A673 (cell line): ENCODE results near the gene NT5C2. TPM values are rescaled to one million over a fixed set of nuclear protein-coding genes. Genes with fewer than 3 reads are reported as not detected.
"Not testable (repeated sequence)": the region's sequence is repeated elsewhere in the genome, so short reads cannot be mapped to it uniquely, and the experiment has no call there.

Source experiments
- BruUV-seq: library from RNA; stranded (reverse); fragments of 400-500 nt; replicated peaks from 2 replicates; lab custom pipeline; 2021; lab: Mats Ljungman, UMichigan
- CTCF ChIA-PET: fragments of 300-600 bp; sonication (Branson Sonifier 250); formaldehyde crosslinking; loops from one replicate; lab custom pipeline; 2022; ENCODE audit warnings: antibody characterized with exemption; lab: Charles Lee
- POLR2A ChIA-PET: fragments of 300-600 bp; sonication (Branson Sonifier 250); formaldehyde crosslinking; loops from one replicate; lab custom pipeline; 2022; ENCODE audit warnings: antibody characterized with exemption; ENCODE audit not compliant: low non-redundant PET; lab: Charles Lee
- DNase-seq: peaks from one replicate; pipeline ENCODE4 v3.0.0-alpha.2; 2015; ENCODE audit warnings: low spot score
- H3K27ac ChIP-seq: fragments of 200-600 bp; sonication (generic); 2 replicates; pipeline ENCODE4 v1.5.1; 2016; ENCODE audit warnings: mixed run types, low read depth, mild to moderate bottlenecking, mixed read lengths, antibody characterized with exemption, low read length; ENCODE audit not compliant: poor library complexity, severe bottlenecking
- H3K27me3 ChIP-seq: fragments of 200-600 bp; sonication (generic); replicated peaks from 2 replicates; pipeline ENCODE4 v1.6.1; 2017; ENCODE audit warnings: mixed run types, low read depth, mild to moderate bottlenecking, mixed read lengths, antibody characterized with exemption, low read length; ENCODE audit not compliant: insufficient read depth, poor library complexity
- H3K36me3 ChIP-seq: fragments of 200-600 bp; sonication (generic); 2 replicates; pipeline ENCODE4 v1.6.1; 2016; ENCODE audit warnings: mixed run types, mild to moderate bottlenecking, mixed read lengths, antibody characterized with exemption, low read length; ENCODE audit not compliant: insufficient read depth, poor library complexity, severe bottlenecking
- H3K4me1 ChIP-seq: fragments of 200-600 bp; sonication (generic); 2 replicates; pipeline ENCODE4 v1.6.1; 2017; ENCODE audit warnings: mixed run types, mild to moderate bottlenecking, mixed read lengths, antibody characterized with exemption, low read length; ENCODE audit not compliant: insufficient read depth, poor library complexity, severe bottlenecking
- H3K4me3 ChIP-seq: fragments of 200-600 bp; sonication (generic); 2 replicates; pipeline ENCODE4 v1.5.1; 2016; ENCODE audit warnings: low read depth, mixed run types, mild to moderate bottlenecking, mixed read lengths, low read length; ENCODE audit not compliant: poor library complexity, severe bottlenecking
- H3K9me3 ChIP-seq: fragments of 200-600 bp; sonication (generic); 2 replicates; pipeline ENCODE4 v1.6.1; 2016; ENCODE audit warnings: mixed run types, low read depth, mild to moderate bottlenecking, mixed read lengths, antibody characterized with exemption, low read length; ENCODE audit not compliant: poor library complexity, severe bottlenecking
- EZH2 ChIP-seq: fragments of 200-600 bp; sonication (generic); IDR thresholded peaks from 2 replicates; pipeline ENCODE4 v1.6.1; 2017; ENCODE audit warnings: borderline replicate concordance, low read depth, mild to moderate bottlenecking, mixed read lengths, antibody characterized with exemption, low read length; ENCODE audit not compliant: poor library complexity, severe bottlenecking
- intact Hi-C: fragments of 100-400 bp; cut with micrococcal nuclease; formaldehyde crosslinking; loops from one replicate; pipeline ENCODE4 v1.10.0; 2022; ENCODE audit not compliant: unreplicated experiment
- total RNA-seq: library from RNA; stranded (reverse); gene quantifications from 2 replicates; pipeline ENCODE4 v1.2.3, GENCODE V29; 2021
- TF ChIP-seq, protein P1 (sequence below): fragments of 300-800, 200-600 bp; sonication (generic); conservative IDR thresholded peaks from 2 replicates; pipeline ENCODE4 v1.5.1; 2017; ENCODE audit warnings: low read depth, mild to moderate bottlenecking, antibody characterized with exemption, low read length, moderate library complexity, mixed read lengths

NT5C2 gene
- total RNA-seq, 1 experiment from 2014 or later, result 61.8 TPM

- BruUV-seq, result no TSS peak
- H3K4me3 ChIP-seq, result no peak overlapping the region
- H3K27me3 ChIP-seq, result no peaks in the 10 kb centered on the region
- H3K9me3 ChIP-seq, result peaks cover 5% of the 10 kb centered on the region
- TF ChIP-seq EZH2, result no peak
- TF ChIP-seq, protein P1, sequence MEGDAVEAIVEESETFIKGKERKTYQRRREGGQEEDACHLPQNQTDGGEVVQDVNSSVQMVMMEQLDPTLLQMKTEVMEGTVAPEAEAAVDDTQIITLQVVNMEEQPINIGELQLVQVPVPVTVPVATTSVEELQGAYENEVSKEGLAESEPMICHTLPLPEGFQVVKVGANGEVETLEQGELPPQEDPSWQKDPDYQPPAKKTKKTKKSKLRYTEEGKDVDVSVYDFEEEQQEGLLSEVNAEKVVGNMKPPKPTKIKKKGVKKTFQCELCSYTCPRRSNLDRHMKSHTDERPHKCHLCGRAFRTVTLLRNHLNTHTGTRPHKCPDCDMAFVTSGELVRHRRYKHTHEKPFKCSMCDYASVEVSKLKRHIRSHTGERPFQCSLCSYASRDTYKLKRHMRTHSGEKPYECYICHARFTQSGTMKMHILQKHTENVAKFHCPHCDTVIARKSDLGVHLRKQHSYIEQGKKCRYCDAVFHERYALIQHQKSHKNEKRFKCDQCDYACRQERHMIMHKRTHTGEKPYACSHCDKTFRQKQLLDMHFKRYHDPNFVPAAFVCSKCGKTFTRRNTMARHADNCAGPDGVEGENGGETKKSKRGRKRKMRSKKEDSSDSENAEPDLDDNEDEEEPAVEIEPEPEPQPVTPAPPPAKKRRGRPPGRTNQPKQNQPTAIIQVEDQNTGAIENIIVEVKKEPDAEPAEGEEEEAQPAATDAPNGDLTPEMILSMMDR, result no peak
- H3K36me3 ChIP-seq, result peaks cover 12% of the 10 kb centered on the region
- H3K4me1 ChIP-seq, result no peaks in the 10 kb centered on the region
- no peak overlapping the region for H3K27ac ChIP-seq
- no peak for DNase-seq
- CTCF ChIA-PET, result no interaction called here
- intact Hi-C loops, result no loop called here
- POLR2A ChIA-PET, result no interaction called here
Measured at GRCh38 chr10:103166523-103166922, 26.5 kb downstream of the NT5C2 start.

DNA sequence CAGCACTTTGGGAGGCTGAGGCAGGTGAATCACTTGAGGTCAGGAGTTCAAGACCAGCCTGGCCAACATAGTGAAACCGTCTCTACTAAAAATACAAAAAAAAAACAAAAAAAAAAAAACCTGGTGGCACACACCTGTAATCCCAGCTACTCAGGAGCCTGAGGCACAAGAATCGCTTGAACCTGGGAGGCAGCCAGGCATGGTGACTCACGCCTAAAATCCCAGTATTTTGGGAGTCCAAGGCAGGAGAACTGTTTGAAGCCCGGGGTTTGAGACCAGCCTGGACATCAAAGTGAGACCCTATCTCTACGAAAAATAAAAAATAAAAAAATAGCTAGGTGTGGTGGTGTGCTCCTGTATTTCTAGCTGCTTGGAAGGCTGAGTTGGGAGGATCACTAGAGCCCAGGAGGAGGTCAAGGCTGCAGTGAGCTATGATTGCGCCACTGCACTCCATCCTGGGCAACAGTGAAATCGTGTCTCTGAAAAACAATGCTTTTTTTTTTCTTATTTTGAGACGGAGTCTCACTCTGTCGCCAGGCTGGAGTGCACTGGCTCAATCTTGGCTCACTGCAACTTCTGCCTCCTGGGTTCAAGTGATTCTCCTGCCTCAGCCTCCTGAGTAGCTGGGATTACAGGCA is 29.2 kb downstream of the NT5C2 start:
- CTCF ChIA-PET, H3K27ac ChIP-seq, DNase-seq, POLR2A ChIA-PET, H3K36me3 ChIP-seq, H3K27me3 ChIP-seq, H3K4me3 ChIP-seq, BruUV-seq, intact Hi-C loops, H3K4me1 ChIP-seq, H3K9me3 ChIP-seq: not testable (repeated sequence)

- TF ChIP-seq, protein P1, result no peak
- TF ChIP-seq EZH2, result no peak
Measured at GRCh38 chr10:103157246-103157645, 35.8 kb downstream of the NT5C2 start.

More at GRCh38 chr10:103157246-103157645, 35.8 kb downstream of the NT5C2 start:
- Histone ChIP-seq H3K9me3 (no peaks in the 10 kb centered on the region), H3K4me3 (no peak overlapping the region), H3K27ac (no peak overlapping the region), H3K27me3 (no peaks in the 10 kb centered on the region), H3K36me3 (peaks cover under 1% of the 10 kb centered on the region), H3K4me1 (peaks cover 34% of the 10 kb centered on the region)
- no TSS peak for BruUV-seq
- CTCF ChIA-PET, result no interaction called here
- DNase-seq, result no peak
- POLR2A ChIA-PET, result no interaction called here
- intact Hi-C loops, result no loop called here
